CD14-positive monocyte (primary cell): Measurements from ENCODE around the gene TMCO4. TPM values are rescaled to one million over a fixed set of nuclear protein-coding genes. Genes with fewer than 3 reads are reported as not detected.

ENCODE experiments used
- DNase-seq, 3 donors: peaks; one replicate each; pipeline ENCODE4 v3.0.0-alpha.2; 2011 to 2022
- H2AFZ ChIP-seq: 2 replicates; pipeline ENCODE4 v1.6.0; 2012; ENCODE audit warnings: mild to moderate bottlenecking, low read depth, low read length, inconsistent platforms; ENCODE audit not compliant: insufficient read depth, poor library complexity, severe bottlenecking
- H3K27ac ChIP-seq, 2 donors: 1 replicate in 1 of 2; 2 replicates in 1 of 2; pipeline ENCODE4 v1.5.1; 2012 to 2013; ENCODE audit warnings: low read length in 2 of 2, control low read depth in 1 of 2, inconsistent platforms in 1 of 2, low read depth in 1 of 2, mild to moderate bottlenecking in 1 of 2
- H3K27me3 ChIP-seq, 2 donors: one replicate each; pipeline versions ENCODE4 v1.6.0 to v1.6.1; 2011 to 2013; ENCODE audit warnings: low read length in 2 of 2; ENCODE audit not compliant: control insufficient read depth in 2 of 2, insufficient read depth in 2 of 2
- H3K36me3 ChIP-seq, 2 donors: replicated peaks in 1 of 2; 1 replicate in 1 of 2; 2 replicates in 1 of 2; pipeline versions ENCODE4 v1.5.1 to v1.6.1; 2012 to 2013; ENCODE audit warnings: low read length in 2 of 2, control low read depth in 1 of 2, inconsistent platforms in 1 of 2, mild to moderate bottlenecking in 1 of 2; ENCODE audit not compliant: insufficient read depth in 2 of 2, control insufficient read depth in 1 of 2
- H3K4me1 ChIP-seq, 2 donors: 1 replicate in 1 of 2; 2 replicates in 1 of 2; pipeline versions ENCODE4 v1.5.1 to v1.6.1; 2012 to 2013; ENCODE audit warnings: low read length in 2 of 2, control low read depth in 1 of 2, inconsistent platforms in 1 of 2, mild to moderate bottlenecking in 1 of 2, moderate library complexity in 1 of 2; ENCODE audit not compliant: insufficient read depth in 2 of 2, control insufficient read depth in 1 of 2
- H3K4me2 ChIP-seq: replicated peaks from 2 replicates; pipeline ENCODE3; 2012; ENCODE audit warnings: low read length, moderate library complexity, mild to moderate bottlenecking; ENCODE audit not compliant: poor library complexity, severe bottlenecking; ENCODE audit errors: extremely low read depth
- H3K4me3 ChIP-seq, 3 experiments: fragments of 200-600 bp in 1 of 3; sonication (generic) in 1 of 3; replicated peaks in 1 of 3; 1 replicate in 2 of 3; 2 replicates in 1 of 3; pipeline ENCODE4 v1.5.1; 2011 to 2013; ENCODE audit warnings: low read length in 3 of 3, mild to moderate bottlenecking in 3 of 3, control low read depth in 2 of 3, low read depth in 2 of 3, inconsistent platforms in 1 of 3, moderate library complexity in 1 of 3
- H3K79me2 ChIP-seq: 2 replicates; pipeline ENCODE4 v1.6.0; 2012; ENCODE audit warnings: mild to moderate bottlenecking, control low read depth, inconsistent platforms, low read length, moderate library complexity; ENCODE audit not compliant: insufficient read depth
- H3K9ac ChIP-seq: 2 replicates; pipeline ENCODE4 v1.6.0; 2017; ENCODE audit warnings: low read length, mild to moderate bottlenecking; ENCODE audit not compliant: insufficient read depth, poor library complexity, severe bottlenecking
- H3K9me3 ChIP-seq, 2 donors: replicated peaks in 1 of 2; 1 replicate in 1 of 2; 2 replicates in 1 of 2; pipeline versions ENCODE4 v1.5.1 to v1.6.1; 2012 to 2013; ENCODE audit warnings: low read length in 2 of 2, control low read depth in 1 of 2; ENCODE audit not compliant: control insufficient read depth in 1 of 2, insufficient read depth in 1 of 2
- H4K20me1 ChIP-seq: 2 replicates; pipeline ENCODE4 v1.6.0; 2012; ENCODE audit warnings: mild to moderate bottlenecking, low read length, control low read depth, moderate library complexity; ENCODE audit not compliant: insufficient read depth
- H3K27ac Mint-ChIP-seq, 7 donors: one replicate each; pipeline ENCODE4 v1.8.0; 2020; ENCODE audit warnings: mild to moderate bottlenecking in 7 of 7, mixed read lengths in 7 of 7, moderate library complexity in 6 of 7, inconsistent platforms in 2 of 7
- H3K27me3 Mint-ChIP-seq, 3 donors: one replicate each; pipeline ENCODE4 v1.8.0; 2021 to 2022; ENCODE audit warnings: low read depth in 3 of 3, mild to moderate bottlenecking in 3 of 3, mixed read lengths in 3 of 3, moderate library complexity in 3 of 3, inconsistent platforms in 1 of 3
- H3K36me3 Mint-ChIP-seq, 2 donors: one replicate each; pipeline ENCODE4 v1.8.0; 2020; ENCODE audit warnings: mixed read lengths in 2 of 2, inconsistent platforms in 1 of 2, mild to moderate bottlenecking in 1 of 2
- H3K4me1 Mint-ChIP-seq: one replicate; pipeline ENCODE4 v1.8.0; 2020; ENCODE audit warnings: mild to moderate bottlenecking, mixed read lengths
- H3K4me3 Mint-ChIP-seq, 2 donors: one replicate each; pipeline ENCODE4 v1.8.0; 2020; ENCODE audit warnings: mild to moderate bottlenecking in 2 of 2, mixed read lengths in 2 of 2, moderate library complexity in 1 of 2
- H3K9me3 Mint-ChIP-seq, 7 donors: one replicate each; pipeline ENCODE4 v1.8.0; 2020 to 2022; ENCODE audit warnings: mixed read lengths in 7 of 7, mild to moderate bottlenecking in 6 of 7, moderate library complexity in 6 of 7, inconsistent platforms in 2 of 7
- CTCF ChIP-seq: fragments of 200-600 bp; IDR thresholded peaks from one replicate; pipeline ENCODE4 v1.8.0; 2022; ENCODE audit warnings: antibody characterized with exemption, mild to moderate bottlenecking
- WGBS: methylation state at CpG from one replicate; pipeline ENCODE4 v1.1.5; 2013; ENCODE audit warnings: missing lambda C conversion rate; ENCODE audit not compliant: insufficient coverage; 5-methylcytosine and 5-hydroxymethylcytosine counted together
- intact Hi-C, 2 donors: fragments of 100-400 bp; cut with micrococcal nuclease; formaldehyde crosslinking; loops; one replicate each; pipeline versions ENCODE4 v1.15.0 to v1.15.1; 2023
- polyA plus RNA-seq, 3 donors: library from polyadenylated mRNA; depleted of rRNA in 1 of 3; unstranded in 2 of 3; stranded (reverse) in 1 of 3; fragments of 300-500 nt in 2 of 3; fragments of >200 nt in 1 of 3; fragmentation: Illumina TruSeq in 2 of 3; gene quantifications; 1 replicate in 2 of 3; 2 replicates in 1 of 3; pipeline ENCODE4 v1.2.3, GENCODE V29; 2012 to 2021

Gene TMCO4
- polyA plus RNA-seq, 3 donors, result 6.9 to 10.1 (median 7.9) TPM

GRCh38 chr1:19715334-19716203 lies 84.1 kb downstream of the TMCO4 start:
- WGBS, result 20% methylated on average over 6 of the region's 12 CpGs
- no peaks in the 10 kb centered on the region for H4K20me1 ChIP-seq
- peak; percentile 84 for TF ChIP-seq CTCF
- H3K4me2 ChIP-seq, result no peak overlapping the region
- DNase-seq, result peak; percentile 75 to 82 (median 80)
- peak overlapping the region in 1 of 2 donors; percentile 15 for H3K4me3 Mint-ChIP-seq
- H3K36me3 Mint-ChIP-seq, result peaks cover 10% of the 10 kb centered on the region in 2 donors
- intact Hi-C loops, result no loop called here
- H3K36me3 ChIP-seq, result peaks cover 0 to 9% of the 10 kb centered on the region in 2 donors
- no peak overlapping the region for H3K27ac ChIP-seq
- H3K27me3 ChIP-seq, result no peaks in the 10 kb centered on the region
- H3K4me1 ChIP-seq, result no peaks in the 10 kb centered on the region
- H3K27me3 Mint-ChIP-seq, result peaks cover 0 to 2% (median 0%) of the 10 kb centered on the region in 3 donors
- H3K9me3 ChIP-seq, result no peaks in the 10 kb centered on the region
- no peaks in the 10 kb centered on the region for H3K79me2 ChIP-seq
- no peak overlapping the region for H3K4me3 ChIP-seq
- peak overlapping the region in 1 of 7 donors; percentile 68 for H3K27ac Mint-ChIP-seq
- no peak overlapping the region for H3K9ac ChIP-seq
- no peaks in the 10 kb centered on the region for H3K9me3 Mint-ChIP-seq
- H2AFZ ChIP-seq, result peak overlapping the region; percentile 24
- H3K4me1 Mint-ChIP-seq, result peaks cover 5% of the 10 kb centered on the region

DNA sequence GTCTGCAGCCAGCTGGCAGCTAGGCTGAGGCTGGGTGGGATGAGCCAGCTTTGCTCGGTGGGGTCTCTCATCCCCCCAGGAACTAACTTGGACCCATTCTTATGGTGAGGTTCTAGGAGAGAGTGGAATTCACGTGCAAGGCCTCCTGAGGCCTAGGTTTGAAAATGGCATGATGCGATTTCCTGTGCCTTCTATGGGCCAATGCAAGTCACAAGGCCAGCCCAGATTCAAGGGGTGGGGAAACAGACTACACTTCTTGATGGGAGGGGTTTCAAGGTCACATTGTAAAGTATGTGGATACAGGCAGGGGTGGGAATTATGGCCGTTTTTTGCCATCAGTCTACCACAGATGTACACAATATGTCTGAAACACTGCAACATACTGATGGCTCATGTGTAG lies 86.8 kb downstream of the TMCO4 start:
- Histone ChIP-seq H3K9ac (no peak overlapping the region), H3K4me2 (no peak overlapping the region), H2AFZ (no peak overlapping the region), H3K4me1 (no peaks in the 10 kb centered on the region), H4K20me1 (no peaks in the 10 kb centered on the region), H3K36me3 (peaks cover 0 to 10% of the 10 kb centered on the region in 2 donors), H3K9me3 (no peaks in the 10 kb centered on the region), H3K4me3 (no peak overlapping the region), H3K27ac (no peak overlapping the region), H3K27me3 (no peaks in the 10 kb centered on the region), H3K79me2 (no peaks in the 10 kb centered on the region)
- Mint-ChIP-seq H3K4me1 (peaks cover 5% of the 10 kb centered on the region), H3K9me3 (no peaks in the 10 kb centered on the region), H3K4me3 (no peak overlapping the region), H3K27ac (no peak overlapping the region), H3K27me3 (peaks cover 0 to 3% (median 0%) of the 10 kb centered on the region in 3 donors), H3K36me3 (peaks cover 19 to 20% of the 10 kb centered on the region in 2 donors)
- no peak for DNase-seq
- WGBS, result 100% methylated on average over 2 of the region's 4 CpGs
- no peak for TF ChIP-seq CTCF
- intact Hi-C loops, result no loop called here
